Hepatocyte (in vitro differentiated cells): ENCODE data around the gene MRTFA.

Experiments
- CTCF ChIP-seq: fragments of 200-600 bp; sonication (generic); IDR thresholded peaks from 2 replicates; pipeline ENCODE4 v1.5.1; 2016; ENCODE audit warnings: antibody characterized with exemption, mild to moderate bottlenecking; ENCODE audit not compliant: poor library complexity
- EZH2 ChIP-seq: fragments of 200-600 bp; sonication (generic); IDR thresholded peaks from 2 replicates; pipeline ENCODE4 v1.6.1; 2016; ENCODE audit warnings: antibody characterized with exemption, mild to moderate bottlenecking, borderline replicate concordance

GRCh38 chr22:40476341-40476740, 160.2 kb downstream of the MRTFA start:
- TF ChIP-seq EZH2 (no peak), CTCF (no peak)
